Measurements from ENCODE around the gene FOXD4L3.
"Not testable (repeated sequence)": the region's sequence is repeated elsewhere in the genome, so short reads cannot be mapped to it uniquely, and the experiment has no call there.

FOXD4L3 gene

GRCh38 chr9:68302567-68302966 is at the start of gene FOXD4L3:
TSS of gene FOXD4L3 (plus strand) at chr9:68302867. CDS start at chr9:68302952, 85 bp downstream.
- not testable (repeated sequence) for H3K4me3 ChIP-seq (ENCODE audit: low read depth, low read length)

- not testable (repeated sequence) for H3K4me3 ChIP-seq (ENCODE audit: low read depth, low read length)
These were observed 21.6 kb upstream of the FOXD4L3 start for GRCh38 chr9:68281041-68281440.

GRCh38 chr9:68303771-68304170 is 1.1 kb downstream of the FOXD4L3 start:
- H3K4me3 ChIP-seq (ENCODE audit: low read depth, low read length) = not testable (repeated sequence)

- H3K4me3 ChIP-seq (ENCODE audit: low read depth, low read length) = not testable (repeated sequence)
These were observed 1.5 kb downstream of the FOXD4L3 start for GRCh38 chr9:68304212-68304611.

GRCh38 chr9:68304777-68305176 is 2.1 kb downstream of the FOXD4L3 start:
- not testable (repeated sequence) for H3K4me3 ChIP-seq (ENCODE audit: low read depth, low read length)

GRCh38 chr9:68305680-68306285 is 3.1 kb downstream of the FOXD4L3 start:
- H3K4me3 ChIP-seq (ENCODE audit: low read depth, low read length) = not testable (repeated sequence)

- not testable (repeated sequence) for H3K4me3 ChIP-seq (ENCODE audit: low read depth, low read length)
These were observed 3.8 kb downstream of the FOXD4L3 start for GRCh38 chr9:68306391-68306964.

- H3K4me3 ChIP-seq (ENCODE audit: low read depth, low read length) = not testable (repeated sequence)
These were observed 4.5 kb downstream of the FOXD4L3 start for GRCh38 chr9:68307127-68307526.

- H3K4me3 ChIP-seq (ENCODE audit: low read depth, low read length) = not testable (repeated sequence)
These were observed 5.0 kb downstream of the FOXD4L3 start for GRCh38 chr9:68307654-68308053.

GRCh38 chr9:68311208-68311607 is 8.5 kb downstream of the FOXD4L3 start:
- H3K4me3 ChIP-seq (ENCODE audit: low read depth, low read length) = not testable (repeated sequence)

- not testable (repeated sequence) for H3K4me3 ChIP-seq (ENCODE audit: low read depth, low read length)
These were observed 15.5 kb downstream of the FOXD4L3 start for GRCh38 chr9:68318209-68318608.

- H3K4me3 ChIP-seq (ENCODE audit: low read depth, low read length) = not testable (repeated sequence)
These were observed 21.1 kb downstream of the FOXD4L3 start for GRCh38 chr9:68323749-68324148.

GRCh38 chr9:68324518-68324917 is 21.9 kb downstream of the FOXD4L3 start:
- H3K4me3 ChIP-seq (ENCODE audit: low read depth, low read length) = not testable (repeated sequence)

- H3K4me3 ChIP-seq (ENCODE audit: low read depth, low read length) = not testable (repeated sequence)
These were observed 26.4 kb downstream of the FOXD4L3 start for GRCh38 chr9:68329106-68329505.

GRCh38 chr9:68330531-68331173 is 28.0 kb downstream of the FOXD4L3 start:
- H3K4me3 ChIP-seq (ENCODE audit: low read depth, low read length) = not testable (repeated sequence)

- H3K4me3 ChIP-seq (ENCODE audit: low read depth, low read length) = not testable (repeated sequence)
These were observed 29.5 kb downstream of the FOXD4L3 start for GRCh38 chr9:68332122-68332521.

GRCh38 chr9:68335935-68336334 is 33.3 kb downstream of the FOXD4L3 start:
- H3K4me3 ChIP-seq (ENCODE audit: low read depth, low read length) = not testable (repeated sequence)

GRCh38 chr9:68336639-68337339 is 34.1 kb downstream of the FOXD4L3 start:
- H3K4me3 ChIP-seq (ENCODE audit: low read depth, low read length) = not testable (repeated sequence)

- H3K4me3 ChIP-seq (ENCODE audit: low read depth, low read length) = not testable (repeated sequence)
These were observed 35.3 kb downstream of the FOXD4L3 start for GRCh38 chr9:68338000-68338399.

GRCh38 chr9:68342265-68343025 is 39.8 kb downstream of the FOXD4L3 start:
- not testable (repeated sequence) for H3K4me3 ChIP-seq (ENCODE audit: low read depth, low read length)

- H3K4me3 ChIP-seq (ENCODE audit: low read depth, low read length) = not testable (repeated sequence)
These were observed 40.6 kb downstream of the FOXD4L3 start for GRCh38 chr9:68343242-68343641.
